H1 (cell line): ENCODE measurements around the gene DOP1A. TPM values are rescaled to one million over a fixed set of nuclear protein-coding genes. Genes with fewer than 3 reads are reported as not detected.

Source experiments
- CTCF ChIA-PET: fragments of 300-600 bp; sonication (Branson Sonifier 250); formaldehyde crosslinking; loops from one replicate; lab custom pipeline; 2021; ENCODE audit not compliant: partially characterized antibody; lab: Charles Lee
- POLR2A ChIA-PET: fragments of 300-600 bp; sonication (Branson Sonifier 250); formaldehyde crosslinking; loops from one replicate; lab custom pipeline; 2021; ENCODE audit warnings: inconsistent platforms; ENCODE audit not compliant: partially characterized antibody; lab: Charles Lee
- DNase-seq, 2 experiments: peaks; one replicate each; pipeline versions ENCODE4 v3.0.0 to v3.0.0-alpha.2; 2010 to 2022; ENCODE audit warnings: low spot score in 2 of 2, low read depth in 1 of 2, mixed read lengths in 1 of 2
- FAIRE-seq: peaks from 2 replicates; lab custom pipeline; 2011; peaks lifted over from hg19 to GRCh38; lab: Jason Lieb, UNC
- H2AFZ ChIP-seq: 2 replicates; pipeline ENCODE4 v1.8.1; 2012; ENCODE audit warnings: low read length, inconsistent platforms
- H2AK5ac ChIP-seq: 2 replicates; pipeline ENCODE4 v1.6.1; 2013; ENCODE audit warnings: low read depth, low read length
- H2BK120ac ChIP-seq: replicated peaks from 2 replicates; pipeline ENCODE3; 2013; ENCODE audit warnings: low read depth, low read length, inconsistent platforms
- H2BK12ac ChIP-seq: 2 replicates; pipeline ENCODE4 v1.6.1; 2013; ENCODE audit warnings: low read depth, low read length
- H2BK15ac ChIP-seq: 2 replicates; pipeline ENCODE4 v1.6.1; 2013; ENCODE audit warnings: low read length
- H2BK20ac ChIP-seq: 2 replicates; pipeline ENCODE4 v1.6.1; 2013; ENCODE audit warnings: low read length
- H2BK5ac ChIP-seq: 2 replicates; pipeline ENCODE4 v1.6.1; 2013; ENCODE audit warnings: low read depth, low read length
- H3K14ac ChIP-seq: 2 replicates; pipeline ENCODE4 v1.6.1; 2013; ENCODE audit warnings: inconsistent platforms; ENCODE audit not compliant: insufficient read length
- H3K18ac ChIP-seq: 2 replicates; pipeline ENCODE4 v1.6.1; 2013; ENCODE audit warnings: low read length; ENCODE audit errors: extremely low read depth
- H3K23ac ChIP-seq: 2 replicates; pipeline ENCODE4 v1.6.1; 2013; ENCODE audit warnings: inconsistent platforms; ENCODE audit not compliant: insufficient read length
- H3K23me2 ChIP-seq: 2 replicates; pipeline ENCODE4 v1.6.1; 2013; ENCODE audit warnings: low read depth, low read length
- H3K27ac ChIP-seq: 2 replicates; pipeline ENCODE4 v1.6.1; 2011; ENCODE audit warnings: low read depth, low read length, inconsistent platforms
- H3K27me3 ChIP-seq, 4 experiments: replicated peaks in 1 of 4; 1 replicate in 1 of 4; 2 replicates in 3 of 4; pipeline versions ENCODE4 v1.6.1 to v1.8.1; 2011 to 2013; ENCODE audit warnings: low read length in 3 of 4, mild to moderate bottlenecking in 3 of 4, inconsistent platforms in 2 of 4, mixed read lengths in 2 of 4, moderate library complexity in 1 of 4; ENCODE audit not compliant: control insufficient read depth in 3 of 4, insufficient read depth in 3 of 4; ENCODE audit errors: extremely low read depth in 1 of 4
- H3K36me3 ChIP-seq, 4 experiments: 2 replicates each; pipeline versions ENCODE4 v1.6.1 to v1.8.1; 2011 to 2013; ENCODE audit warnings: mild to moderate bottlenecking in 4 of 4, low read length in 3 of 4, moderate library complexity in 2 of 4, control low read depth in 1 of 4, inconsistent platforms in 1 of 4; ENCODE audit not compliant: insufficient read depth in 4 of 4, control insufficient read depth in 2 of 4
- H3K4ac ChIP-seq: replicated peaks from 2 replicates; pipeline ENCODE3; 2013; ENCODE audit warnings: low read length, low read depth, mixed read lengths, inconsistent platforms; ENCODE audit not compliant: insufficient read length
- H3K4me1 ChIP-seq, 4 experiments: replicated peaks in 1 of 4; 1 replicate in 1 of 4; 2 replicates in 3 of 4; pipeline versions ENCODE4 v1.6.1 to v1.8.1; 2011 to 2013; ENCODE audit warnings: low read length in 3 of 4, inconsistent platforms in 2 of 4, mixed read lengths in 1 of 4; ENCODE audit not compliant: insufficient read depth in 4 of 4, control insufficient read depth in 3 of 4
- H3K4me2 ChIP-seq, 2 experiments: 2 replicates each; pipeline versions ENCODE4 v1.6.1 to v1.8.1; 2011 to 2013; ENCODE audit warnings: low read depth in 2 of 2, low read length in 2 of 2, control low read depth in 1 of 2, inconsistent platforms in 1 of 2, mild to moderate bottlenecking in 1 of 2; ENCODE audit not compliant: insufficient read depth in 1 of 2
- H3K4me3 ChIP-seq, 4 experiments: fragments of 200-600, 300-600 bp in 1 of 4; sonication (generic), shearing (Covaris generic), sonication (Bioruptor Twin) in 1 of 4; 2 replicates each; pipeline versions ENCODE4 v1.5.1 to v1.8.1; 2011 to 2016; ENCODE audit warnings: low read length in 4 of 4, low read depth in 3 of 4, control low read depth in 2 of 4, inconsistent platforms in 2 of 4, mild to moderate bottlenecking in 2 of 4, mixed read lengths in 1 of 4, moderate library complexity in 1 of 4; ENCODE audit not compliant: insufficient read depth in 2 of 4; ENCODE audit errors: extremely low read depth in 1 of 4
- H3K56ac ChIP-seq: replicated peaks from 2 replicates; pipeline ENCODE3; 2013; ENCODE audit warnings: low read depth, mild to moderate bottlenecking, mixed read lengths, low read length, inconsistent platforms; ENCODE audit not compliant: insufficient read length
- H3K79me1 ChIP-seq: 2 replicates; pipeline ENCODE4 v1.6.1; 2013; ENCODE audit warnings: low read depth, low read length, control low read depth
- H3K79me2 ChIP-seq, 2 experiments: 2 replicates each; pipeline versions ENCODE4 v1.6.1 to v1.8.1; 2012 to 2013; ENCODE audit warnings: low read length in 2 of 2, mild to moderate bottlenecking in 2 of 2, inconsistent platforms in 1 of 2; ENCODE audit not compliant: insufficient read depth in 2 of 2, control insufficient read depth in 1 of 2
- H3K9ac ChIP-seq, 4 experiments: replicated peaks in 1 of 4; 1 replicate in 1 of 4; 2 replicates in 3 of 4; pipeline versions ENCODE4 v1.6.1 to v1.8.1; 2011 to 2013; ENCODE audit warnings: low read depth in 3 of 4, low read length in 3 of 4, control low read depth in 2 of 4, mild to moderate bottlenecking in 2 of 4, moderate library complexity in 2 of 4, inconsistent platforms in 1 of 4; ENCODE audit errors: extremely low read depth in 1 of 4
- H3K9me3 ChIP-seq, 2 experiments: 2 replicates each; pipeline versions ENCODE4 v1.6.1 to v1.8.1; 2012 to 2013; ENCODE audit warnings: mild to moderate bottlenecking in 2 of 2, moderate library complexity in 2 of 2, control low read depth in 1 of 2, inconsistent platforms in 1 of 2, low read depth in 1 of 2, low read length in 1 of 2, mixed read lengths in 1 of 2; ENCODE audit not compliant: insufficient read depth in 2 of 2
- H4K20me1 ChIP-seq, 2 experiments: replicated peaks in 1 of 2; 2 replicates each; pipeline versions ENCODE3 to v1.8.1; 2011 to 2013; ENCODE audit warnings: inconsistent platforms in 2 of 2, low read length in 2 of 2, mild to moderate bottlenecking in 1 of 2; ENCODE audit not compliant: insufficient read depth in 2 of 2, control insufficient read depth in 1 of 2
- H4K5ac ChIP-seq: 2 replicates; pipeline ENCODE4 v1.6.1; 2013; ENCODE audit warnings: low read length, low read depth, mixed read lengths, inconsistent platforms; ENCODE audit not compliant: insufficient read length
- H4K8ac ChIP-seq: 2 replicates; pipeline ENCODE4 v1.8.0; 2013; ENCODE audit warnings: mild to moderate bottlenecking, moderate library complexity, low read length, inconsistent platforms; ENCODE audit not compliant: insufficient read depth; ENCODE audit errors: extremely low read depth
- H4K91ac ChIP-seq: replicated peaks from 2 replicates; pipeline ENCODE3; 2013; ENCODE audit warnings: low read length, mixed read lengths, inconsistent platforms; ENCODE audit not compliant: insufficient read length
- MAFK ChIP-seq: IDR thresholded peaks from 2 replicates; pipeline ENCODE4 v1.6.1; 2012; ENCODE audit warnings: low read depth, mild to moderate bottlenecking, improper control_type of control experiment, low read length
- WGBS, 2 experiments: shearing (Covaris generic) in 1 of 2; methylation state at CpG; one replicate each; pipeline versions ENCODE4 v1.1.6 to v1.1.7; 2013 to 2015; ENCODE audit warnings: low lambda C conversion rate in 2 of 2, mixed read lengths in 2 of 2, inconsistent platforms in 1 of 2, low coverage in 1 of 2, missing lambda C conversion rate in 1 of 2; ENCODE audit not compliant: insufficient replicate concordance in 2 of 2, insufficient coverage in 1 of 2, insufficient read length in 1 of 2; ENCODE audit errors: extremely low coverage in 1 of 2, missing lambda C conversion rate in 1 of 2; 5-methylcytosine and 5-hydroxymethylcytosine counted together
- polyA plus RNA-seq, 7 experiments: library from polyadenylated mRNA; depleted of rRNA in 3 of 7; stranded (reverse) in 5 of 7; unstranded in 2 of 7; fragments of >200 nt in 5 of 7; fragments of 200-250 nt in 2 of 7; gene quantifications; 1 replicate in 5 of 7; 2 replicates in 1 of 7; 4 replicates in 1 of 7; pipeline versions ENCODE4 v1.2.1 to v1.2.3, GENCODE V29; 2011 to 2013; ENCODE audit warnings: missing spikeins in 2 of 7, mixed read lengths in 2 of 7
- total RNA-seq: library from RNA; stranded (reverse); fragmentation: NEBNext Ultra II Directional; extraction: Animal tissue kit (Norgen Biotek cat#: 25700); gene quantifications from 2 replicates; pipeline ENCODE4 v1.2.1, GENCODE V29; 2021

The DOP1A gene
- total and polyA plus RNA-seq, 2 of the 8 experiments (the other 6 are each of a cell fraction or from before 2014, with no cell fraction given) = 7.5 to 14.7 TPM

DNA sequence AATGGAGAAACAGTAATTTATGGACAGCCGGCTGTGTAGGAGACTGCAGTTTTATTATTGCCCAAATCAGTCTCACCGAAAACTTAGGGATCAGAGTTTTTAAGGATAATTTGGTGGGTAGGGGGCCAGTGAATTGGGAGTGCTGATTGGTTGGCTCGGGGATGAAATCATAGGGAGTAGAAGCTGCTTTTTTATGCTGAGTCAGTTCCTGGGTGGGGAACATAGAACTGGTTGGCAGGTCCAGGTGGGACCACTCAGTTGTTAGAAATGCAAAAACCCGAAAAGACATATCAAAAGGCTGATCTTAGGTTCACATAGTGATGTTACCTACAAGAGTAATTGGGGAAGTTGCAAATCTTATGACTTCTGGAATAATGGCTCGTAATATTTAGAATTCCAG, 59.3 kb downstream of the DOP1A start:
- H3K9me3 ChIP-seq = no peaks in the 10 kb centered on the region
- H4K5ac ChIP-seq = no peak overlapping the region
- TF ChIP-seq MAFK = no peak
- H2BK12ac ChIP-seq = no peak overlapping the region
- FAIRE-seq (no peak), DNase-seq (no peak)
- no peak overlapping the region for H3K56ac ChIP-seq
- H3K27me3 ChIP-seq = no peaks in the 10 kb centered on the region
- H2BK5ac ChIP-seq = no peak overlapping the region
- H4K8ac ChIP-seq = no peak overlapping the region
- H3K14ac ChIP-seq = no peak overlapping the region
- H3K4ac ChIP-seq = no peak overlapping the region
- no peaks in the 10 kb centered on the region for H3K79me1 ChIP-seq
- H3K23me2 ChIP-seq = no peaks in the 10 kb centered on the region
- no peak overlapping the region for H3K4me2 ChIP-seq
- H3K27ac ChIP-seq = no peak overlapping the region; the same call in 1 of the 2 replicates
- POLR2A ChIA-PET = interaction anchor here (0.9 to 1.4 kb wide), 2 partner anchors 10 to 61 kb away, joined by 3 read pairs; partner anchors contain the start of gene UBE3D
- no peak overlapping the region for H3K4me3 ChIP-seq
- H3K23ac ChIP-seq = no peak overlapping the region
- H2AK5ac ChIP-seq = no peak overlapping the region
- no peak overlapping the region for H3K9ac ChIP-seq
- no peak overlapping the region for H2BK15ac ChIP-seq
- H4K91ac ChIP-seq = no peak overlapping the region
- no peaks in the 10 kb centered on the region for H3K79me2 ChIP-seq
- no peaks in the 10 kb centered on the region for H4K20me1 ChIP-seq
- 88% methylated on average over 5 of the region's 5 CpGs; no CpG with 5 or more reads in 1 of the 2 experiments for WGBS, 2 experiments
- no peak overlapping the region for H2AFZ ChIP-seq
- peaks cover 0 to 56% (median 16%) of the 10 kb centered on the region in 4 experiments; a peak in 6 of 8 replicates for H3K36me3 ChIP-seq
- CTCF ChIA-PET = interaction anchor here (1.6 kb wide), 1 partner anchor 61 kb away, joined by 3 read pairs; the partner anchor contains the start of gene UBE3D
- H3K4me1 ChIP-seq = peaks cover 0 to 7% (median 4%) of the 10 kb centered on the region in 4 experiments; a peak in 2 of 7 replicates
- no peak overlapping the region for H3K18ac ChIP-seq
- no peak overlapping the region for H2BK120ac ChIP-seq
- H2BK20ac ChIP-seq = no peak overlapping the region
